Keratinocyte (primary cell): ENCODE data around the gene FAM83C.

ENCODE experiments used
- EZH2 ChIP-seq: IDR thresholded peaks from one replicate; pipeline ENCODE4 v1.6.1; 2012; ENCODE audit warnings: inconsistent platforms, mild to moderate bottlenecking, low read length, moderate library complexity
- TF ChIP-seq, protein P1 (sequence below), 3 experiments: IDR thresholded peaks in 1 of 3; conservative IDR thresholded peaks in 1 of 3; optimal IDR thresholded peaks in 1 of 3; 2 replicates in 2 of 3; 3 replicates in 1 of 3; pipeline versions ENCODE3 to v1.5.1; 2011; ENCODE audit warnings: low read length in 3 of 3, mild to moderate bottlenecking in 3 of 3, moderate library complexity in 2 of 3, control low read depth in 1 of 3, inconsistent platforms in 1 of 3; ENCODE audit not compliant: insufficient read depth in 2 of 3; ENCODE audit errors: extremely low read depth in 1 of 3

DNA sequence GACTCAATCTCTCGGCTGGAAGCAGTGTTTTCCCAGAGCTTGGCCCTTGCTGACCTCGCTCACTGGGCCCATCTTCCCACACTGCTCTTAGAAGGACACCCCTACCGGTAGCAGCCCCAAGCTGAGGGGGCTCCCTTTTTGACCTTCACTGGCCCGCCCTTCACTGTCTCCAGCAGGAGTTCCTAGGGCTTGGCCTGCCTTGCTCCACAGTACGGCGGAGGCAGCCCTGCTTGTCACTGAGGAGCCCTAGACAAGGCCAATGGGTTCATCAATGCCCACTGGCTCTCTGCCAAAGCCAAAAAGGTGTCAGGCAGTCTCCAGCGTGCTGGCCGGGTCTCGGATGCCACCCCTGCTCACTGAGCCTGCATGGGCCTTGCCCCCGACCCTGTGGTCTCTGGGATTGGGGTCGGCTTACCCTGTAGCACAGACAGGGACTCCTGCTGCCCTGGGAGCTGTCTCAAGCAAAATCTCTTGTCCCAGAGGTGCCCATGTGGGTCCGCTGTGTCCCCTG lies 16.4 kb downstream of the FAM83C start:
- TF ChIP-seq, protein P1, sequence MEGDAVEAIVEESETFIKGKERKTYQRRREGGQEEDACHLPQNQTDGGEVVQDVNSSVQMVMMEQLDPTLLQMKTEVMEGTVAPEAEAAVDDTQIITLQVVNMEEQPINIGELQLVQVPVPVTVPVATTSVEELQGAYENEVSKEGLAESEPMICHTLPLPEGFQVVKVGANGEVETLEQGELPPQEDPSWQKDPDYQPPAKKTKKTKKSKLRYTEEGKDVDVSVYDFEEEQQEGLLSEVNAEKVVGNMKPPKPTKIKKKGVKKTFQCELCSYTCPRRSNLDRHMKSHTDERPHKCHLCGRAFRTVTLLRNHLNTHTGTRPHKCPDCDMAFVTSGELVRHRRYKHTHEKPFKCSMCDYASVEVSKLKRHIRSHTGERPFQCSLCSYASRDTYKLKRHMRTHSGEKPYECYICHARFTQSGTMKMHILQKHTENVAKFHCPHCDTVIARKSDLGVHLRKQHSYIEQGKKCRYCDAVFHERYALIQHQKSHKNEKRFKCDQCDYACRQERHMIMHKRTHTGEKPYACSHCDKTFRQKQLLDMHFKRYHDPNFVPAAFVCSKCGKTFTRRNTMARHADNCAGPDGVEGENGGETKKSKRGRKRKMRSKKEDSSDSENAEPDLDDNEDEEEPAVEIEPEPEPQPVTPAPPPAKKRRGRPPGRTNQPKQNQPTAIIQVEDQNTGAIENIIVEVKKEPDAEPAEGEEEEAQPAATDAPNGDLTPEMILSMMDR (optimal IDR thresholded peaks at IDR 0.05 in 1 of 3, IDR thresholded peaks at IDR 0.05 in 1 of 3, conservative IDR thresholded peaks at IDR 0.05 in 1 of 3; ENCODE audit: extremely low read depth in 1 of 3, insufficient read depth in 2 of 3, low read length in 3 of 3), result no peak
- no peak for TF ChIP-seq EZH2
